Type B pancreatic cell (in vitro differentiated cells): ENCODE data around the gene C4orf50. TPM values are rescaled to one million over a fixed set of nuclear protein-coding genes. Genes with fewer than 3 reads are reported as not detected.
A peak's percentile ranks its signal among the peaks of the same experiment; 100 is the strongest.

ENCODE experiments used
- DNase-seq: peaks from one replicate; pipeline ENCODE4 v3.0.0; 2021; ENCODE audit warnings: mixed read lengths; ENCODE audit not compliant: unreplicated experiment; ENCODE audit errors: extremely low spot score
- H3K27ac Mint-ChIP-seq: 2 replicates; pipeline ENCODE4 v1.8.0; 2021; ENCODE audit warnings: mild to moderate bottlenecking, mixed read lengths
- H3K27me3 Mint-ChIP-seq: 2 replicates; pipeline ENCODE4 v1.8.0; 2021; ENCODE audit warnings: mixed read lengths
- H3K36me3 Mint-ChIP-seq: 2 replicates; pipeline ENCODE4 v1.8.0; 2021; ENCODE audit warnings: mixed read lengths
- H3K4me1 Mint-ChIP-seq: one replicate; pipeline ENCODE4 v1.8.0; 2021; ENCODE audit warnings: mixed read lengths; ENCODE audit not compliant: unreplicated experiment
- H3K4me3 Mint-ChIP-seq: 2 replicates; pipeline ENCODE4 v1.8.0; 2021; ENCODE audit warnings: mild to moderate bottlenecking, mixed read lengths
- H3K9me3 Mint-ChIP-seq: 2 replicates; pipeline ENCODE4 v1.8.0; 2021; ENCODE audit warnings: mixed read lengths
- CTCF ChIP-seq: fragments of 200-600 bp; sonication (generic); conservative IDR thresholded peaks from 2 replicates; pipeline ENCODE4 v1.5.0; 2021; ENCODE audit warnings: antibody characterized with exemption, mild to moderate bottlenecking
- total RNA-seq: library from RNA; stranded (reverse); gene quantifications from 2 replicates; pipeline ENCODE4 v1.2.1, GENCODE V29; 2021; ENCODE audit warnings: low replicate concordance

C4orf50 gene
- total RNA-seq, 1 donor from 2014 or later: 0.19 TPM

DNA sequence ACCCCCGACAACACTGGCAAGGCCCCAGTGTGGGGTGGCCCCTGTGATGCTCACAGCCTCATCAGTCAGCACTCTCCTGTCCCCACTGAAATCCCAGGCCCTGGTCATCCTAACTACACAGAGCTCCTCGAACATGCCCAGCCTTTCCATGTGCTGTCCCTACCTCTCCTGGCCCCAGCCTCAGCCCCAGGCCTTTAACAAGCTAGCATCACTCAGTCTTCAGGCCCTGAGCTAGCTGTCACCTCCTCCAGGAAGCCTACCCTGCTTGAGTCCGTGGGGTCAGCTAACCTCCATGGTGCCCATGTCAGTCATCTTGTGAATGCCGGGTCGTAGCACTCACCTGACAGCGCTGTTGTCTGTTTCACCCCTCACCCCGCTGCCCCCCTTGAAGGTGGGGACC lies 25.6 kb upstream of the C4orf50 start:
- Mint-ChIP-seq H3K36me3 (no peaks in the 10 kb centered on the region), H3K27ac (no peak overlapping the region), H3K4me3 (no peak overlapping the region), H3K9me3 (no peaks in the 10 kb centered on the region), H3K27me3 (peaks cover 49% of the 10 kb centered on the region), H3K4me1 (no peaks in the 10 kb centered on the region)
- DNase-seq: no peak
- TF ChIP-seq CTCF: no peak

DNA sequence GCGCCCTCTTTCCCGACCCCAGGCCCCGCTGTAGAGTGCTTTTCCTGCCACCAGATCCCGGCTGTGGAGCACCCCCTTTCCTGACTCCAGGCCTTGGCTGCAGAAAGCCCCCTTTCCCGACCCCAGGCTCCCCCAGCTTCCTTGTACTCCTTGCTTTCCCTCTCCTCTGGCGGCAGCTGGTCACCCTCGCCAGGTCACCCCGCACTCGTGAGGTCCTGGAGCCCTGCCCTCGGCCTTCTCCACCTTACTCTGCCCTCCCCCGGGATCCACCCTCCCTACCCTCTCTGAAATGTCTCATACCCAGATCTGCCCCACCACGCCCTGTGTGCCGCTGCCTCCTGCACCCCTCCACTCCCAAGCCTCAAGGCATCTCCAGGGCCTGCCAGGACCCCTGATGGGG lies 25.0 kb upstream of the C4orf50 start:
- no peak overlapping the region for H3K4me3 Mint-ChIP-seq
- H3K27ac Mint-ChIP-seq: no peak overlapping the region
- DNase-seq: no peak
- peaks cover 45% of the 10 kb centered on the region for H3K27me3 Mint-ChIP-seq
- H3K4me1 Mint-ChIP-seq: no peaks in the 10 kb centered on the region
- no peak for TF ChIP-seq CTCF
- no peaks in the 10 kb centered on the region for H3K36me3 Mint-ChIP-seq
- H3K9me3 Mint-ChIP-seq: no peaks in the 10 kb centered on the region

GRCh38 chr4:6042293-6043063 lies 24.2 kb upstream of the C4orf50 start:
- no peak overlapping the region for H3K27ac Mint-ChIP-seq
- H3K4me3 Mint-ChIP-seq: no peak overlapping the region
- H3K9me3 Mint-ChIP-seq: no peaks in the 10 kb centered on the region
- no peaks in the 10 kb centered on the region for H3K36me3 Mint-ChIP-seq
- no peaks in the 10 kb centered on the region for H3K4me1 Mint-ChIP-seq
- peaks cover 38% of the 10 kb centered on the region for H3K27me3 Mint-ChIP-seq
- no peak for TF ChIP-seq CTCF
- no peak for DNase-seq

- H3K9me3 Mint-ChIP-seq: no peaks in the 10 kb centered on the region
- H3K4me3 Mint-ChIP-seq: no peak overlapping the region
- TF ChIP-seq CTCF: peak; percentile 32
- no peaks in the 10 kb centered on the region for H3K36me3 Mint-ChIP-seq
- peaks cover 38% of the 10 kb centered on the region for H3K27me3 Mint-ChIP-seq
- no peak for DNase-seq
- no peaks in the 10 kb centered on the region for H3K4me1 Mint-ChIP-seq
- no peak overlapping the region for H3K27ac Mint-ChIP-seq
These were observed 23.6 kb upstream of the C4orf50 start for GRCh38 chr4:6041800-6042199.

DNA sequence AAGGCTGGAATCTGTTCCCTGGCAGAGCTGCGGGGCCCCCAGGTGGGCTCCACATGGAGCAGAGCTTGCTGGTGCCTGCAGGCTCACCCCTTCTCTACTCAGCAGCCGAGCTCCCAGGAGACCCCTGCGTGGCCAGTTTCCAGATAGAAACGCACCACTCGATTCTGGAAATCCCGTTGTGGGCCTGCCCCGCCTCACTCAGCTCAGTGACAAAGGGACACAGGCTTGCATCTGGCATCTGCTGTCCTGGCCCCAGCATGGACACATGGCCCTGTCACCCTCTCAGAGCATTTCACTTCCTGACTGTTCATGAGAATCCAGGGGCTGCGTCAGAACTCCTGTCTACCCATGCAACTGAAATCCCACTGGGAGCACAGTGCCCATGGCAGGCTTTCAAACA lies 20.5 kb upstream of the C4orf50 start:
- no peaks in the 10 kb centered on the region for H3K36me3 Mint-ChIP-seq
- no peaks in the 10 kb centered on the region for H3K4me1 Mint-ChIP-seq
- H3K27me3 Mint-ChIP-seq: peaks cover 32% of the 10 kb centered on the region
- H3K4me3 Mint-ChIP-seq: no peak overlapping the region
- no peak for DNase-seq
- H3K27ac Mint-ChIP-seq: no peak overlapping the region
- no peaks in the 10 kb centered on the region for H3K9me3 Mint-ChIP-seq
- TF ChIP-seq CTCF: no peak
